ENCODE data around the gene MIA2.
A peak's percentile ranks its signal among the peaks of the same experiment; 100 is the strongest.

Gene MIA2

DNA sequence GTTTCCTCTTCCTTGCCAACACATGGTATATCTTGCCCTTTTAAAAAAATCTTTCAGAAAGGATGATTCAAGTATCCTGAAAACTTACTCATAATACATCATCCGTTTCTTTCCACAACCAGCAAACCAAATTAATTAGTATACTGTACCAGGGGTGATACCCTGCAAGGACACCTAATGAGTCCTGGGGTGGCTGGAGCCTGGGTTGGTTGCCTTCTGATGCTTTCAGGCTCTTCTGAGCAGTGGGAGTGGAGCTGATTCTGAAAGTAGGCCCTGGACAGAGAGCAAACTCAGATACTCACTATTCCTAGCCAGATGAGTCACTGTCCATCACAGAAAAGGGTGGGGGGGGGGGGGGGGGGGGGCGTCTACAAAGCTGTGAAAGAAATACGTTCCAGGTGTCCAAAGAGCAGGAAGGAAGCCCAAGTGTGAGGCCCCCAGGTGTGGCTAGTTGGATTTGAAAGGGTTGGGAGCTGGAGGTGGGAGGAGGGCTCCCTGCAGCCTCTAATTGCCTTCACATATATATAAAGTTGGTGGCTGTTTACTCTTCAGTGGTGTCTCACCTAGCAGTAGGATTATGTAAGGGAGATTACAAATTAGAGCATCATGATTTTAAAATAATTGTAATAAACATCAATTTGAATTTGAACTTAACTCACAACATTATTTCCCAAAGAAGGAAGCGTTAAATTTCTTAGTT is 162.0 kb downstream of the MIA2 start:
- DNase-seq = no peak

DNA sequence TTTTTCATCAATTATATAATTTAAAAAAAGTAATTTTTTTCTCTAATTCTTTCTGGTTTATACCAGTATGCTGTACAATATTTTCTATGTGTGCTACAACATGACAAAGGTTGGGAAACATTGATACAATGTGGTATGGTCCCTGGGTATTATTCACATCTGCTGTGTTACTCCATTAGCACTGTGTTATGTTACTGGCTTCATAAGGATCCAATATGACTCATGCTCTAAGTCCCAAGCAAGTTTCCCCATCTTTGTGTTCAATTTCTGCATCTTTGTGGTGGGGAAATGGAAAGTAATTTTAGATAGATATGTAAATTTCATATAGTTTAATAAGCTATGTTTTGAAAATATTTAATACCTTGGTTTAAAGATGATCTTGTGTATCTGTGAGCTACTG is 162.7 kb downstream of the MIA2 start:
- no peak for DNase-seq

DNA sequence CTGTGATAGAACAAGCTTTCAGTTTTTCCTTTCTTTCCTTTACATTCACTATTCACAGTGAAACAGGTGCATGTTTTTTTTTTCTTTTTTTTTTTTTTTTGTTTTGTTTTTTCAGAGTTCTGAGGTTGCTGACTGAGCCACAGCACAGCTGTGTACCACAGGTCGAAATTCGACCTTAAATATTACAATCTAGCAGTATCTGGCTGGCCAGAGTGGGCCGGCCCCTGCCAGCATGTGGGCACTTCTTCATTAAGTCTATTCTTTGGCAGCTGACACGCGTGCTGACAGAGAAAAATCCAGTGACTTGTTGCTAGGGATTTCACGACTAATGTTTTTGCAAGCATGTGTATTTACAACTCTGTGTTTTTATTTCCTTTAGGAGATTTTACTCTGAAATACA is 164.7 kb downstream of the MIA2 start:
- no peak for DNase-seq

DNA sequence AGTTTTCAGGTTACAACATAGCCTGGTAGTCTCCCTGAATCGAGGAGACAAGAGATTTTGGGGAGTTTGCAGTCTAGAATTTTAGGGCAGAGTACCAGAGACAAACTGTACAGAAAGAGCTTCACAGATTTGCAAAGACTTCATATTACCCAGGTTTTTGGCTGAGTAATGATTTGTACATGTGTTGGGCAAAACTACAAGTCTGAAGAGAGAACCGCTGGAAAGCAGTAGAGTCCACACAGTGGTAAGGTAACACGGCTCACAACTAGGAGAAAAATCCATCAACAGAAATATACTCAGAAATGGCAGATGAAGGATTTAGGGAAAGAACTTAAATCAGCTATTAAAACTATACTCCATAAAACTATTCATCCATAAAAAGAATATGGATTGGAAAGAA is 172.8 kb downstream of the MIA2 start:
- DNase-seq = no peak

DNA sequence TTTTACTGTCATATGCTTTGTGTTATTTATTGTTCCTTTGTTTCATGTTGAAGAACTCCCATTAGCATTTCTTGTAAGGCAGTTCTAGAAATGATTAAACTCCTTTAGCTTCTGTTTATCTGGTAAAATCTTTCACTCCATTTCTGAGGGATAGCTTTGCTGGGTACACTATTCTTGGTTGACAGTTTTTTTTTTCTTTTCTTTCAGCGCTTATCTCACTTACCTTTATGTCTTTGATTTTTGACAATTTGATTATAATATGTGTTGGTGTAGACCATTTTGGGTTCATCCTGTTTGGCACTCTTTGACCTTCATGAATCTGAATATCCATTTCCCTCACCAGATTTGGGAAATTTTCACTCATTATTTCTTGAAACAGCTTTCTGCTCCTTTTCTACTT is 182.4 kb downstream of the MIA2 start:
- no peak for DNase-seq

DNA sequence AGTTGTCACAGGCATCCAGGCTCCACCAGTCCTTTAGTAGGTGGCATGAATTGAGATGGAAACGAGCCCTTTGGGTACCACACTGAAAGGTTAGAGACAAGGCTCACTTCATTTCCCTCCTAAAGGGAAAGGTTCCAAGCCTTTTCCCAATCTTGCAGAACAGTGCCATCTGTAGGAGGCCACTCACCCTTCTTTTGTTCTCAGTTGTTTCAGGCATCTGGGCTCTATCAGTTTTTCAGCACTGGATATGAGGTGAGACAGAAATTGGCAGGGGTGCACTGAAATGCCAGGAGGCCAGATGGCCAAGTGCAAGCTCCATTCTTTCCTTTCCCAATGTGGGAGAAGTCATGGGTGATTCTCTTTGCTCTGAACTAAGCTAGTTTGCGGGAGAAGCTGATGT is 183.3 kb downstream of the MIA2 start:
- DNase-seq = no peak

DNA sequence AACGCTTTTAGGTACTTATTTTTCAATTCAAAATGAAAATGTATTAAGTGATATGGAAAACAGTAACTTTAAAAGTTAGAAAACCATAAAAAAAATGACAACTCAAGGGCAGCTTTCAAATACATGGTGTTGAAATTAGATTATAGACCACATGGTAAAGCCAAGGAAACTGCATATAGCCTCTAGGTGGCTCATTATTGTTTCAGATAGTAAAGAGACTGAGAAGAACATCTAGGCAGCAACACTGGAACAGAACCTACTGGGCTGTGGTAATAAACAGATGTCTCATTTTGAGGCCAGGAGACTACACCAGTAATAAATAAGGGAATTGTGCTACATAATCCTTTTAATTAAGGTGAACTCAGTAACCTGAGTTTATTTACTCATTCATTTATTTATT is 185.6 kb downstream of the MIA2 start:
- no peak for DNase-seq

DNA sequence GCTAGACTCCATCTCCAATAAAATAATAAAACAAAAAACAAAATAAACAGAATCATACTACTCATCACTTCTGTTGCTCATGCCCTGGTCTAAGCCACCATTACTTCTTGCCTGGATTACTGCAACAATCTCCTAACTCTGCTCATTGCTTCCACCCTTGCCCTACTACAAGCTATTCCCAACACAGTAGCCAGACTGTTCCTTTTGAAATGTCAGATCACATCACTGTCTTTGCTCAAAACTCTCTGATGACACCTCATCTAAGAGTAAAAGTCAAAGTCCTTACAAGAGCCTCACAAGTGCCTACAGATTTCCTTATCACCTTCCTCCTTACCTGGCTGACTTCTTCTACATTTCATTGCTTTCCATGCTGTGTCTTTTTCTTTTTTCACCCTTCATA is 188.5 kb downstream of the MIA2 start:
- DNase-seq = no peak

DNA sequence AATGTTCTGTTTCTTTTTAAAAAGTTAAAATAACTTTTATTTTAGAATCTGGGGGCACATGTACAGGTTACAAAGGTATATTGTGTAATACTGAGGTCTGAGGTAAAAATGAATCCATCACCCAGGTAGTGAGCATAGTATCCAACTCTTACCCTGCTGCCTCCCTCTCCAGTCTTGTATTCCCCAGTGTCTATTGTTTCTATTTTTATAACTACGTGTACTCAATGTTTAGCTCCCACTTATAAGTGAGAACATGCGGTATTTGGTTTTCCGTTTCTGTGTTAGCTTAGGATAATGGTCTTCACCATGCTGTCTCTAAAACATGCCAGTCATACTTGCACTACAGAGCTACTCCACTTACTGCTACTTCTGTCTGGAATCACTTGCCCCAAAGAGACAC is 190.1 kb downstream of the MIA2 start:
- no peak for DNase-seq

DNA sequence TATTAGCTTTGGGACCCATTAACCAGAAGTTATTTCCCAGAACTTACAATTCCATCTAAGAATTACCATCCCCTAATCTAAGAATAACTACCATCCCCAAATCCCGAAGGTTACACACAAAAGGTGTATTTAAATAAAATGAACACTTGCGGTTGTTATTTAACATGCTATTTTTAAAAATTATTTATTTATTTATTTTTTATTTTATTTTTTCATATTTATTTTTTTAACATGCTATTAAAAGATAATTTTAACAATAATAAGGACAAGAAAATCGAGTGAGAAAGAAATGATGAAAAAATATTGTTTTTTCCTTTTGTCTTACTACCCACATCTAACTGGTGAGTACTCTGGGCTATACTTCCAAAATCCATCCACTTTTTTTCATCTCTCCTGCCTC is 192.2 kb downstream of the MIA2 start:
- DNase-seq = no peak

DNA sequence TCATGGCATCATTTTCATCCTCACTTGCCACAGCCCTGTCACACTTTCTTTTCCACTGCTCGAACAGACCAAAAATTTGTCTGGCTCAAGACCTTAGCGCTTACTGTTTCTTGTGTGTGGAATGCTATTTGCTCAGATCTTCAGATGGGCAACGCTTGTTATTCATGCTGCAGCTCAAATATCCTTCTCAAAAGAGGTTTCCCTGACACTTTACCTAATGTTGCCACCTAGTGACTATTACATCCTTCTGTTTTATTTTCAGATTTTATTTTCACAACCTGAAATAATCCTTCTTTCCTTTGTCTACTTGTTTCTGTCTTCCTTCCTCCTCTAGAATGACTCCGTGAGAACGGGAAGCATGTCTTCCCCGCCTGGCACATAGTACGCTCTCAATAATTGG is 192.9 kb downstream of the MIA2 start:
- DNase-seq = no peak

DNA sequence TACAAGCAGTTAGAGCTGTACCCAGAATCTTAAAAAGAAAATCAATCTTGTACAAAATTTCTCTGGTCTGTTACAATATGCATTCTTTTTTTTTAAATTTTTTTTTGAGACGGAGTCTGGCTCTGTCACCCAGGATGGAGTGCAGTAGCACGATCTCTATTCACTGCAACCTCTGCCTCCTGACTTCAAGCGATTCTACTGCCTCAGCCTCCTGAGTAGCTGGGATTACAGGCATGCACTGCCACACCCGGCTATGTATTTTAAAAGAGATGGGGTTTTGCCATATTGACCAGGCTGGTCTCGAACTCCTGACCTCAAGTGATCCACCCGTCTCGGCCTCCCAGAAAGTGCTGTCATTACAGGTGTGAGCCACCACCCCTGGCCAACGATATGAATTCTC is 194.4 kb downstream of the MIA2 start:
- no peak for DNase-seq

DNA sequence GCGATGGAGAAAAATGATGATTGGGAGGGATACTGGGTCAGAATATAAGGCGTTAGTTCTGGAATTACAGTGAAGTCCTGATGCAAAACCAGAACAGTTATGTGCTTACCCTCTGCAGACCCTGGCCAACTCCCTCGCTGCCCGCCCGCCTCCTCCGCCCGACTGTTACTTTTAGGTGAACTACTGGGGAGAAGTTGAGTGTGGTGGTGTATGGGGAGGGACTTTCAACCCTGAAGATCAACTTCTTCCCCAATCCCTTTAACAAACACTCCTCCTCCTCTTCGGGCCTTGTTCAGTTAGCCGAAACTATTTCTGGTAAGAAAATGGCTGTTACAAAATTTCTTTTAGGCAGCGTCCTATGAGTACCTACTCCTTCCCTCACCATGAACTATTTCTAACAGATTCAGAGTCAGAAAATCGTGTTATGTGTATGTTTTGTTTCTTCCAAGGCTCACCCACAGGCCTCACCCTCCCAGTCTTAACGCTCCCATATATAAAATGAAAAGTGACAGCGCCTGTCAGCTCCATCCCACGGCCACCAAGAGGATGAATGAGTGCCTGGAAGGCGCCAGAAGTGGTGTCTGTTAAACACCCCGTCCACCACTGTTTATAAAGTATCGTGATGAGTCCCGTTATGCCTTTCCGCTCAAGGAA is 197.2 kb downstream of the MIA2 start:
- DNase-seq = no peak

DNA sequence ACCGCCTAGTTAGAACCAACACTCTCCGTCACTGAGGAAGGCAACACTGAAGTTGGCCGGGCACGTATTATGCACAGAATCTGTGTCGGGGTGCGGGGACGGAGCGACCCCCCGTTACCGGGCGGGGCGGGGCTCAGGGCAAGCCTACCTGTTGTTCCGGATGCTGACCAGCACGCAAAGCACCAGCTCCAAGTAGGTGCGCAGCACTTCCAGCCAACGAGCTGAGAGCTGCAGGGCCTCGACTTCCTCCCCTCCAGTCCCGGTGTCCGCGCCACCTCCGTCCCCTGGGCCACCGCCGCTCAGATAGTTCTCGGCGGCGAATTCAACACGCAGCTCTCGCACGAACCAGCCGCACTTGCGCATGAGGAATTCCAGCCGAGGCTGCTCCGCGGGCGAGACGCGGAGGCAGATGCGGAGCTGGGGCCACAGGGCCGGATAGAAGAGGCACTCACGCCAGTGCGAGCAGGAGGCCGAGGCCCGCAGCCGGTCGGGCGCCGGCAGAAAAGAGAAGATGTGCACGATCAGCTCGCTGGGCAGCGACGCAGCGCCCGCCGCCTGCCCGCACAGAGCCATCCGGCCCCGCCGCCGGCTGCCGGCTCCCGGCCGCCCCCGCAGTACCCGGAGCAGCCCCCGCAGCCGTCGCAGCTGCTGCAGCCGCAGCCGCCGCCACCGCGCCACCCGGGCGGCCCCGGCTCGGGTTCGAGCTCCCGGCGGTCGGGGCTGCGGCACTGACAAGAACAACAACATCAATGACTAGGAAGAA is 197.9 kb downstream of the MIA2 start:
- DNase-seq = peak; percentile 23

DNA sequence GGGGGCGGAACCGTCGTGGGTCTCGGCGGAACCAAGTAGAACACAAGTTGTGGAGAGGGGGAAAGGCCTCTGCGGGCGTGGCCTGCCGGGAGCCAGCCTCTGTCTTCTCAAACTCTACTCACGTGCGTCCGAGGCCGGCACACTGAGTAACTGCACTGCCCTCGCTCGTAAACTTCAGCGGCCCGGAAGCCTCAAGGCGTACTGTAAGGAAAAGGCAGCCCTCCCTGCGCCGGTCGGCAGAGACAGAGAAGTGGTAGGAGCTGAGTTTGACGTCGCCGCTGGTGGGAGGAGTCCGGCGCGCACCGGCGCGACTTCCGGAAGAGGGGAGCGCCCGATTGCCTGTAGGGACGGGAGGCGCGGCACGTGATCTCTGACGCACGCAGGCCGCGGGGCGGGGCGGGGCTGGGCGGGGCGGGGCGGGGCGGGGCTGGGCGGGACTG is 198.5 kb downstream of the MIA2 start, which contains the start of gene FBXO33:
Gene FBXO33, minus strand, starts transcription at position 255 of the 440 bp plus-strand sequence. CDS start 271 bp downstream, outside the sequence.
- DNase-seq = peak; percentile 92

DNA sequence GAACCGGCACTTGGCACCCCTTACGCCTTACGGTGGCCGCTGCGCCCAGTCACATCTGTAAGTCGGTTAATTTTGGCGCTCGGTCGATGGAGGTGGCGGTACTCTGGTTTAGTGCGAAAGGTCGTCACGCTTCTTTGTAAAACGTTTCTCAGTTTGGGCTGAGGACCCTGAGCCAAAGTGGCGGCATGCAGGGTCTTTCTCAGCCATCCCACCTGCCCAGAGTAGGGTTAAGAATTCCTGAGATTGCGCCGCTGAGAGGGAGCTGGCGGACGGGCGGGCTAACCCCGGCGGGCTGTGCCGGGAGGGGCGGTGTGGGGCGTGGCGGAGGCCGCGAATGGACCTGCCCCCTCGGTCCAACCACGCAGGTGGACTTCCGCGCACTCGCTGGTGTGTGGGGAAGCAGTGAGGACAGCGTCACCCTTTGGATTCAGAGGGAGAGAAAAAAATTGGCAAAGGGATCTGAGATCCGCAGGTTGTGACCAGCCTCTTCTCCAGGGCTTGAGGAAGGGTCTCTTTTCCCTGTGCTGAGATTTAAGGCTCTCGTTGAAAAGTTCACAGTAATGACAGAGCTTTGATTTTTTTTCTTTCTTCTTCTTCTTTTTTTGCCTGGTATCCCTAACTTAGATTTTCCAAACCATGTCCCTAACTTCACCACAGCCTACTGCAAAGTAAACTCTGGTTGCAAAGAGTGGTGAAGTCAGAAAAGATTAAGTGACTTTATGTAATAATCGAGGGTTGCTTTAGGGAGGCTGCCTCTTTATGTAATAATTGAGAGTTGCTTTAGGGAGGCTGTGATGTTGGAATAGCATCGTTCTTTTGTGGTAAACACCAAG is 199.1 kb downstream of the MIA2 start:
- peak; percentile 70 for DNase-seq

DNA sequence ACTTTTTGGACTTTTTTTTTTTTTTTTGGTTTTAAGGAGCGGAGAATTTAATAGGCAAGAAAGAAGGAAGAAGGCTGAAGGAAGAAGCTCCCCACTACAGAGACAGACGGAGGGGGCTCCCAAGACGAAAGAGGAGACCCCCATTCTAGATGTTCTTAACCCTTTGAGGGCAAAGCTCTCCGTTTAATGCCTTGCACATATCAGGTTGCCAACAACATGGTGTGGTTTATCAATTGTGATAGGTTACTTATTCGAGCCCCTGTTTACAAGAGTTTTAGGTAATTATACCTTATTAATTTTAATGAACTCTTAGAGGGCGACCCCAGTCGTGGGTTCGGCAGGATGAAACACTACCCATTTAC is 199.7 kb downstream of the MIA2 start:
- DNase-seq = no peak

DNA sequence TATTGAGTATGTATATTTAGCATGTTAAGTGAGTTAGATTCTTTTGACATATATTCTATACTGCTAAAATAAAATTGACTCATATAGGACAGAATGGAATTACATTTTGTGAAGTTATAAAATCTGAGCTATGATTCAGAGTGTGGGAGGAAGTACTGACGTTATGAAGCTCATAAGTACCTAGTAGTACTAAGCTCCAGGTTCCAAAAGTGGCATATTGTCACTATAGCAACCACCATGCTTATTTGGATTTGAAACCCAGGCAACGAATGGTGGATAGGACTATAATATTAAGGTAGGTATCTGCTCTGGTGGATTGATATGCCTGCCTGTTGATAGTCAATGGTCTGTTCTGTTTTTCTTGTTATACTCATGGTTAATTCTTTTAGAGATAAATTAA is 200.7 kb downstream of the MIA2 start:
- DNase-seq = no peak

DNA sequence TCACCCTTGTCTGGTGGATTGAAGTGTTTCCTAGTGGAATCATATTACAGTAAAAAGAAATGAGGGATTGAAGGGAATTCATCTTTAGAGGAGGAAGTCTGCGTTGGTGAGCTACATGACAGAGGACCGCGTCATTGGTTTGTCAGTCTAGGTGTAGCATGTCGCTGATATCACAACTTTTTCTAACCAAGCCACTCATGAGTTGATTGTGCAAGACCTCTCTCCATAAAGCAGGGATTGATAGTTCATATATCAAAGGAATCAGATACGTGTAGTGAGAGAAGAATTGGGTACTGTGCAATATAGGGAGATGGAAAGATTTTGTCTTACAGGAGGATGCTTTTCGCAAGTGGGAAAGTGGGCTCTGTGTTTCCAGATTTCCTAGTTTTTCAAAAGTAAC is 201.5 kb downstream of the MIA2 start:
- no peak for DNase-seq

Data from T-helper 9 cell (primary cell).